GM23338 (cell line): ENCODE measurements around the gene CD4. TPM values are rescaled to one million over a fixed set of nuclear protein-coding genes. Genes with fewer than 3 reads are reported as not detected.

ENCODE experiments used
- ATAC-seq: fragments of 200-7000 bp; cut with Tn5 transposase; 3 replicates; pipeline ENCODE4 v1.9.1; 2020
- DNase-seq: peaks from one replicate; pipeline ENCODE4 v3.0.0-alpha.2; 2015; ENCODE audit warnings: low spot score
- H2AFZ ChIP-seq: fragments of 200-600 bp; sonication (generic); 2 replicates; pipeline ENCODE4 v1.8.0; 2016; ENCODE audit warnings: antibody characterized with exemption, mild to moderate bottlenecking, moderate library complexity
- H3F3A ChIP-seq: fragments of 200-600 bp; sonication (generic); replicated peaks from 2 replicates; pipeline ENCODE4 v1.8.0; 2017; ENCODE audit warnings: antibody characterized with exemption, mixed run types, low read depth
- H3K27ac ChIP-seq: fragments of 200-600 bp; sonication (generic); 2 replicates; pipeline ENCODE4 v1.6.1; 2016; ENCODE audit warnings: low read depth
- H3K27me3 ChIP-seq: fragments of 200-600 bp; sonication (generic); 2 replicates; pipeline ENCODE4 v1.8.0; 2016; ENCODE audit warnings: mild to moderate bottlenecking, mixed run types, moderate library complexity; ENCODE audit not compliant: insufficient read depth
- H3K36me3 ChIP-seq: fragments of 200-600 bp; sonication (generic); 2 replicates; pipeline ENCODE4 v1.8.0; 2016; ENCODE audit warnings: mild to moderate bottlenecking; ENCODE audit not compliant: insufficient read depth
- H3K4me1 ChIP-seq: fragments of 200-600 bp; sonication (generic); 2 replicates; pipeline ENCODE4 v1.8.0; 2016; ENCODE audit warnings: mild to moderate bottlenecking, moderate library complexity; ENCODE audit not compliant: insufficient read depth
- H3K4me2 ChIP-seq: fragments of 200-600 bp; sonication (generic); 2 replicates; pipeline ENCODE4 v1.7.1; 2017; ENCODE audit warnings: mixed run types
- H3K4me3 ChIP-seq: fragments of 200-600 bp; sonication (generic); 2 replicates; pipeline ENCODE4 v1.6.1; 2016; ENCODE audit warnings: mixed run types
- H3K79me2 ChIP-seq: fragments of 200-600 bp; sonication (generic); replicated peaks from 2 replicates; pipeline ENCODE4 v1.8.0; 2017; ENCODE audit warnings: mild to moderate bottlenecking; ENCODE audit not compliant: insufficient read depth
- H3K9me2 ChIP-seq: fragments of 200-600 bp; sonication (generic); 2 replicates; pipeline ENCODE4 v1.8.0; 2017; ENCODE audit not compliant: insufficient read depth
- H4K20me1 ChIP-seq: fragments of 200-600 bp; sonication (generic); replicated peaks from 2 replicates; pipeline ENCODE4 v1.8.0; 2017; ENCODE audit warnings: mild to moderate bottlenecking; ENCODE audit not compliant: insufficient read depth
- H3K27ac Mint-ChIP-seq: 2 replicates; pipeline ENCODE4 v1.8.0; 2020; ENCODE audit warnings: inconsistent platforms, mild to moderate bottlenecking, moderate library complexity, mixed read lengths
- H3K27me3 Mint-ChIP-seq: 3 replicates; pipeline ENCODE4 v1.8.0; 2022; ENCODE audit warnings: low read depth, mild to moderate bottlenecking, moderate library complexity, mixed read lengths, inconsistent platforms; ENCODE audit not compliant: insufficient read depth, poor library complexity
- H3K36me3 Mint-ChIP-seq: 3 replicates; pipeline ENCODE4 v1.8.0; 2021; ENCODE audit warnings: low read depth, mild to moderate bottlenecking, inconsistent platforms, moderate library complexity, mixed read lengths
- H3K4me1 Mint-ChIP-seq: 3 replicates; pipeline ENCODE4 v1.8.0; 2020; ENCODE audit warnings: mild to moderate bottlenecking, inconsistent platforms, mixed read lengths
- H3K4me3 Mint-ChIP-seq: 3 replicates; pipeline ENCODE4 v1.8.0; 2021; ENCODE audit warnings: moderate library complexity, mild to moderate bottlenecking, inconsistent platforms, mixed read lengths
- H3K9me3 Mint-ChIP-seq: 3 replicates; pipeline ENCODE4 v1.8.0; 2020; ENCODE audit warnings: moderate library complexity, mild to moderate bottlenecking, inconsistent platforms, mixed read lengths
- CREB1 ChIP-seq: fragments of 250-450 bp; sonication (Bioruptor Pico); IDR thresholded peaks from 2 replicates; pipeline ENCODE4 v1.5.0; 2020; ENCODE audit warnings: low read depth, mild to moderate bottlenecking, moderate library complexity
- JUNB ChIP-seq: IDR thresholded peaks from one replicate; pipeline ENCODE4 v1.6.1; 2016; ENCODE audit warnings: antibody characterized with exemption; ENCODE audit not compliant: unreplicated experiment
- POLR2AphosphoS5 ChIP-seq: IDR thresholded peaks from 2 replicates; pipeline ENCODE4 v1.6.1; 2016; ENCODE audit warnings: antibody characterized with exemption, low read depth
- STAT1 ChIP-seq: IDR thresholded peaks from one replicate; pipeline ENCODE4 v1.6.1; 2016; ENCODE audit warnings: antibody characterized with exemption; ENCODE audit not compliant: unreplicated experiment
- ZNF114 ChIP-seq: fragments of 250-450 bp; sonication (Bioruptor Pico); IDR thresholded peaks from 2 replicates; pipeline ENCODE4 v1.5.0; 2020; ENCODE audit warnings: mild to moderate bottlenecking, moderate library complexity
- polyA plus RNA-seq: library from polyadenylated mRNA; unstranded; fragments of >200 nt; fragmentation: Nextera tagmentation; extraction: Ambion mirVana; gene quantifications from 2 replicates; pipeline ENCODE4 v1.2.1, GENCODE V29; 2016
- total RNA-seq: library from RNA; depleted of rRNA; stranded (reverse); fragments of >200 nt; shearing (Covaris generic); gene quantifications from 2 replicates; pipeline ENCODE4 v1.2.3, GENCODE V29; 2014
- TF ChIP-seq, protein P1 (sequence below): fragments of 250-450 bp; sonication (Bioruptor Pico); IDR thresholded peaks from 2 replicates; pipeline ENCODE4 v1.5.0; 2020; ENCODE audit warnings: mild to moderate bottlenecking, moderate library complexity

CD4 gene
- total and polyA plus RNA-seq, 2 experiments from 2014 or later: 1.5 to 2.0 TPM

DNA sequence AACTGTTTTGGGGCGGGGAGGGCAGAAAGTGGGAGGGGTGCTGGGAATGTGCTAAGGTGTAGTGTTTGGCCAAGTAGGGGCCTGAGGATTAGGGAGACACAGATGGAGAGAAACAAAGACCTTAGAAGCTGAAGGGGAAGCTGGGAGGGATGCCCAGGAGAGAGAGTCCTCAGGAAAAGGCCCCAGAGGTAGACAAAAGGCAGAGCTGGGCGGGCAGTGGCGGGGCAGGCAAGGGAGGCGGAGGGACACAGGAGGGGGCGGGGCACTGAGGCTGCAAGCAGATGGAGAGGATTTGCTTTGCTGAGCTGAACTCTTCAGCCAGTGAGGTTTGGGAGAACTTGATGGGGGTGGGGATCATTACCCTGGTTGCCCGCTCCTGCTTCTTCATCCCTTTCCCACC, 20.3 kb upstream of the CD4 start:
- Mint-ChIP-seq H3K4me3 (peak overlapping the region; percentile 89), H3K36me3 (peaks cover 18% of the 10 kb centered on the region), H3K27me3 (peaks cover 41% of the 10 kb centered on the region), H3K9me3 (no peaks in the 10 kb centered on the region; the same call in 1 of the 3 replicates), H3K4me1 (peaks cover 61% of the 10 kb centered on the region), H3K27ac (peak overlapping the region; percentile 89)
- Histone ChIP-seq H2AFZ (no peak overlapping the region), H3K4me2 (peak overlapping the region; percentile 99), H3K4me3 (peak overlapping the region; percentile 98), H3K36me3 (no peaks in the 10 kb centered on the region), H3K79me2 (peaks cover 20% of the 10 kb centered on the region), H3F3A (peaks cover 43% of the 10 kb centered on the region), H3K4me1 (peaks cover 51% of the 10 kb centered on the region), H3K9me2 (no peaks in the 10 kb centered on the region), H3K27ac (peak overlapping the region; percentile 94), H4K20me1 (peaks cover 20% of the 10 kb centered on the region), H3K27me3 (peaks cover 38% of the 10 kb centered on the region)
- DNase-seq: peak; percentile 87
- TF ChIP-seq POLR2AphosphoS5 (peak; percentile 17; the same call in 1 of the 2 replicates), JUNB (no peak), STAT1 (no peak)
- peak; percentile 12 for ATAC-seq

GRCh38 chr12:6769666-6770065, 19.7 kb upstream of the CD4 start:
- no peak overlapping the region for H3K27ac ChIP-seq
- Mint-ChIP-seq H3K27me3 (peaks cover 41% of the 10 kb centered on the region), H3K4me1 (peaks cover 61% of the 10 kb centered on the region), H3K9me3 (no peaks in the 10 kb centered on the region; the same call in 2 of the 3 replicates), H3K4me3 (no peak overlapping the region; the same call in 2 of the 3 replicates), H3K36me3 (peaks cover 18% of the 10 kb centered on the region), H3K27ac (no peak overlapping the region)
- H3K79me2 ChIP-seq: peaks cover 20% of the 10 kb centered on the region
- TF ChIP-seq, protein P1, sequence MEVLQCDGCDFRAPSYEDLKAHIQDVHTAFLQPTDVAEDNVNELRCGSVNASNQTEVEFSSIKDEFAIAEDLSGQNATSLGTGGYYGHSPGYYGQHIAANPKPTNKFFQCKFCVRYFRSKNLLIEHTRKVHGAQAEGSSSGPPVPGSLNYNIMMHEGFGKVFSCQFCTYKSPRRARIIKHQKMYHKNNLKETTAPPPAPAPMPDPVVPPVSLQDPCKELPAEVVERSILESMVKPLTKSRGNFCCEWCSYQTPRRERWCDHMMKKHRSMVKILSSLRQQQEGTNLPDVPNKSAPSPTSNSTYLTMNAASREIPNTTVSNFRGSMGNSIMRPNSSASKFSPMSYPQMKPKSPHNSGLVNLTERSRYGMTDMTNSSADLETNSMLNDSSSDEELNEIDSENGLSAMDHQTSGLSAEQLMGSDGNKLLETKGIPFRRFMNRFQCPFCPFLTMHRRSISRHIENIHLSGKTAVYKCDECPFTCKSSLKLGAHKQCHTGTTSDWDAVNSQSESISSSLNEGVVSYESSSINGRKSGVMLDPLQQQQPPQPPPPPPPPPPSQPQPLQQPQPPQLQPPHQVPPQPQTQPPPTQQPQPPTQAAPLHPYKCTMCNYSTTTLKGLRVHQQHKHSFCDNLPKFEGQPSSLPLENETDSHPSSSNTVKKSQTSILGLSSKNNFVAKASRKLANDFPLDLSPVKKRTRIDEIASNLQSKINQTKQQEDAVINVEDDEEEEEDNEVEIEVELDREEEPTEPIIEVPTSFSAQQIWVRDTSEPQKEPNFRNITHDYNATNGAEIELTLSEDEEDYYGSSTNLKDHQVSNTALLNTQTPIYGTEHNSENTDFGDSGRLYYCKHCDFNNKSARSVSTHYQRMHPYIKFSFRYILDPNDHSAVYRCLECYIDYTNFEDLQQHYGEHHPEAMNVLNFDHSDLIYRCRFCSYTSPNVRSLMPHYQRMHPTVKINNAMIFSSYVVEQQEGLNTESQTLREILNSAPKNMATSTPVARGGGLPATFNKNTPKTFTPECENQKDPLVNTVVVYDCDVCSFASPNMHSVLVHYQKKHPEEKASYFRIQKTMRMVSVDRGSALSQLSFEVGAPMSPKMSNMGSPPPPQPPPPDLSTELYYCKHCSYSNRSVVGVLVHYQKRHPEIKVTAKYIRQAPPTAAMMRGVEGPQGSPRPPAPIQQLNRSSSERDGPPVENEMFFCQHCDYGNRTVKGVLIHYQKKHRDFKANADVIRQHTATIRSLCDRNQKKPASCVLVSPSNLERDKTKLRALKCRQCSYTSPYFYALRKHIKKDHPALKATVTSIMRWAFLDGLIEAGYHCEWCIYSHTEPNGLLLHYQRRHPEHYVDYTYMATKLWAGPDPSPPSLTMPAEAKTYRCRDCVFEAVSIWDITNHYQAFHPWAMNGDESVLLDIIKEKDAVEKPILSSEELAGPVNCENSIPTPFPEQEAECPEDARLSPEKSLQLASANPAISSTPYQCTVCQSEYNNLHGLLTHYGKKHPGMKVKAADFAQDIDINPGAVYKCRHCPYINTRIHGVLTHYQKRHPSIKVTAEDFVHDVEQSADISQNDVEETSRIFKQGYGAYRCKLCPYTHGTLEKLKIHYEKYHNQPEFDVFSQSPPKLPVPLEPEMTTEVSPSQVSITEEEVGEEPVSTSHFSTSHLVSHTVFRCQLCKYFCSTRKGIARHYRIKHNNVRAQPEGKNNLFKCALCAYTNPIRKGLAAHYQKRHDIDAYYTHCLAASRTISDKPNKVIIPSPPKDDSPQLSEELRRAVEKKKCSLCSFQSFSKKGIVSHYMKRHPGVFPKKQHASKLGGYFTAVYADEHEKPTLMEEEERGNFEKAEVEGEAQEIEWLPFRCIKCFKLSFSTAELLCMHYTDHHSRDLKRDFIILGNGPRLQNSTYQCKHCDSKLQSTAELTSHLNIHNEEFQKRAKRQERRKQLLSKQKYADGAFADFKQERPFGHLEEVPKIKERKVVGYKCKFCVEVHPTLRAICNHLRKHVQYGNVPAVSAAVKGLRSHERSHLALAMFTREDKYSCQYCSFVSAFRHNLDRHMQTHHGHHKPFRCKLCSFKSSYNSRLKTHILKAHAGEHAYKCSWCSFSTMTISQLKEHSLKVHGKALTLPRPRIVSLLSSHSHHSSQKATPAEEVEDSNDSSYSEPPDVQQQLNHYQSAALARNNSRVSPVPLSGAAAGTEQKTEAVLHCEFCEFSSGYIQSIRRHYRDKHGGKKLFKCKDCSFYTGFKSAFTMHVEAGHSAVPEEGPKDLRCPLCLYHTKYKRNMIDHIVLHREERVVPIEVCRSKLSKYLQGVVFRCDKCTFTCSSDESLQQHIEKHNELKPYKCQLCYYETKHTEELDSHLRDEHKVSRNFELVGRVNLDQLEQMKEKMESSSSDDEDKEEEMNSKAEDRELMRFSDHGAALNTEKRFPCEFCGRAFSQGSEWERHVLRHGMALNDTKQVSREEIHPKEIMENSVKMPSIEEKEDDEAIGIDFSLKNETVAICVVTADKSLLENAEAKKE (CRISPR knock-in tag): no peak
- no peak for TF ChIP-seq CREB1 (CRISPR knock-in tag)
- no peak for TF ChIP-seq JUNB
- TF ChIP-seq ZNF114 (CRISPR knock-in tag): no peak
- peaks cover 49% of the 10 kb centered on the region for H3F3A ChIP-seq
- H3K4me1 ChIP-seq: peaks cover 50% of the 10 kb centered on the region
- peaks cover 45% of the 10 kb centered on the region for H3K27me3 ChIP-seq
- no peaks in the 10 kb centered on the region for H3K36me3 ChIP-seq
- peak overlapping the region; percentile 99 for H3K4me2 ChIP-seq
- no peaks in the 10 kb centered on the region for H3K9me2 ChIP-seq
- ATAC-seq (no peak), DNase-seq (no peak)
- H3K4me3 ChIP-seq: peak overlapping the region; percentile 98; the same call in 1 of the 2 replicates
- H2AFZ ChIP-seq: no peak overlapping the region
- peaks cover 20% of the 10 kb centered on the region for H4K20me1 ChIP-seq
